HG03460 (cell line): ENCODE data around the gene APMAP.
"Not testable (repeated sequence)": the region's sequence is repeated elsewhere in the genome, so short reads cannot be mapped to it uniquely, and the experiment has no call there.

ENCODE experiments used
- ATAC-seq: cut with Tn5 transposase; IDR thresholded peaks from one replicate; pipeline ENCODE4 v1.9.1; 2021; ENCODE audit not compliant: unreplicated experiment

The APMAP gene

GRCh38 chr20:25008388-25009217, 16.1 kb upstream of the APMAP start:
- no peak for ATAC-seq

- ATAC-seq = no peak
Measured at GRCh38 chr20:25007491-25008305, 15.1 kb upstream of the APMAP start.

- no peak for ATAC-seq
Measured at GRCh38 chr20:25006431-25007167, 14.0 kb upstream of the APMAP start.

GRCh38 chr20:25005661-25006060, 13.1 kb upstream of the APMAP start:
- ATAC-seq = no peak

GRCh38 chr20:25005220-25005619, 12.7 kb upstream of the APMAP start:
- no peak for ATAC-seq

- ATAC-seq = no peak
Measured at GRCh38 chr20:25003002-25003401, 10.5 kb upstream of the APMAP start.

- not testable (repeated sequence) for ATAC-seq
Measured at GRCh38 chr20:25001323-25001722, 8.8 kb upstream of the APMAP start.

GRCh38 chr20:25000268-25000801, 7.8 kb upstream of the APMAP start:
- ATAC-seq = no peak

GRCh38 chr20:24999568-24999967, 7.0 kb upstream of the APMAP start:
- no peak for ATAC-seq

- ATAC-seq = no peak
Measured at GRCh38 chr20:24998631-24999445, 6.3 kb upstream of the APMAP start.

GRCh38 chr20:24998121-24998520, 5.6 kb upstream of the APMAP start:
- ATAC-seq = no peak

GRCh38 chr20:24996449-24997377, 4.2 kb upstream of the APMAP start:
- no peak for ATAC-seq

GRCh38 chr20:24995741-24996448, 3.3 kb upstream of the APMAP start:
- no peak for ATAC-seq

- ATAC-seq = no peak
Measured at GRCh38 chr20:24994470-24995368, 2.2 kb upstream of the APMAP start.

- ATAC-seq = no peak
Measured at GRCh38 chr20:24994186-24994465, 1.6 kb upstream of the APMAP start.

GRCh38 chr20:24993337-24994185, 1.0 kb upstream of the APMAP start:
- no peak for ATAC-seq

- ATAC-seq = peak; percentile 22
Measured at GRCh38 chr20:24991897-24992486, 559 bp downstream of the APMAP start.
